Femur (tissue), 1 donor: ENCODE data around the gene SLC25A25.
"Not testable (repeated sequence)": the region's sequence is repeated elsewhere in the genome, so short reads cannot be mapped to it uniquely, and the experiment has no call there.

Experiments
- DNase-seq: peaks from one replicate; pipeline ENCODE4 v3.0.0-alpha.2; 2017

Gene SLC25A25

DNA sequence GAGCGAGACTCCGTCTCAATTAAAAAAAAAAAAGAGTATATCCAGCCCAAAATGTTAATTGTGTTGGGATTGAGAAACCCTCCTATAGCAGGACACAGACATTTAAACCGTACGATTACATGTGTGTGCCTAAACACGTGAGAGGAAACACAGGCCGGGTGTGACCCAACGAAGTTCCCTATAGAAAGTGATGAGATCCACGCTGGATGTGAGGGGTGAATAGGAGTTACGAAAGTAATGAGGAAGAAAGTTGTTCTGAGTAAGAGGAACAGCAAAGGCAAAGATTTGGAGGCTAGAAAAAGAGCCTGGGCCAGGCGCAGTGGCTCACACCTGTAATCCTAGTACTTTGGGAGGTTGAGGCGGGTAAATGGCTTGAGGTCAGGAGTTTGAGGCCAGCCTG is 14.5 kb upstream of the SLC25A25 start:
- DNase-seq = no peak

DNA sequence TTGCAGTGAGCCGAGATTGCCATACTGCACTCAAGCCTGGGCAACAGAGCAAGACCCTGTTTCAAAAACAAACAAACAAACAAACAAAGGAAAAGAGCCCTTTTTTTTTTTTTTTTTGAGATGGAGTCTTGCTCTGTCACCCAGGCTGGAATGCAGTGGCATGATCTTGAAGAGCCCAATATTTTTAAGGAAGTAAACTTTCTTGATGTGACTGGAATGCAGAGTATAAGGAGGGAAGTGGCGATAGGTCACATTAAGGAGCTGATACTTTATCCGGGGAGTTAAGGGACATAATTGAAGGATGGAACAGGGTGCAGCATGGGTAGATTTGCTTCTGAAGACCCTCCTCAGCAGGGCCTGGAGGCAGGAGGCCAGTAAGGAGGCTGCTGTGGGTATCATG is 13.9 kb upstream of the SLC25A25 start:
- DNase-seq = no peak

DNA sequence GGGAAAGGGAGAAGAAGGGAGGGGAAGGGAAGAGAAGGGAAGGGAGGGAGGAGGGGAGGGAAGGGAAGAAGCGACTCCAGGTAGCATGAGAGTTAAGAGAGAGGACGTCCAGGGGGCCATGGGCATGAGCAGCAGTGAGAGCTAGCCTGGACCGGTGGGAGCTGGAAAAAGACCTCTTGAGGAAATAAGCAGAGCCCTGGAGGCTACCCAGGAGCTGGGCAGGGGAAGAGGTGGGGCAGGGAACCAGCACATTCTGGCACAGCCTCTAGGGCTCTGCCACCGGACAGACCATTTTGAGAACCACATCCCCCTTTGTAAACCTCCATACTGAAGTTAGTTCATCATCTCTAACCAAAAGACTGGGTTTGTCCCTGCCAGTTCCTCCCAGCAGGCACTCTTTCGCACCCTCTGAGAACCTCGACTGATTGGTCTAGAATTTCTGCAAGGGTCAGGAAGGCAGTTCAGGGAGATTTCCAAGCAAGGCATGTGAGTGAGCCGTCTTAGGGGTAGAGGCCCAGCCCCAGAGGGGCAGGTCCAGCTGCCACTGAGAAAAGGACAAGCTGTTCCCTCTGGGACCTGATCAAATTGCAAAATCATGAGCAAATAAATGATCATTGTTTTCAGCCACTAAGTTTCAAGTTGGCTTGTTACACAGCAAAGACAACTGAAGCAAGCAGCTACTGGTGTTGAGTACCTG is 12.5 kb upstream of the SLC25A25 start:
- DNase-seq = no peak

DNA sequence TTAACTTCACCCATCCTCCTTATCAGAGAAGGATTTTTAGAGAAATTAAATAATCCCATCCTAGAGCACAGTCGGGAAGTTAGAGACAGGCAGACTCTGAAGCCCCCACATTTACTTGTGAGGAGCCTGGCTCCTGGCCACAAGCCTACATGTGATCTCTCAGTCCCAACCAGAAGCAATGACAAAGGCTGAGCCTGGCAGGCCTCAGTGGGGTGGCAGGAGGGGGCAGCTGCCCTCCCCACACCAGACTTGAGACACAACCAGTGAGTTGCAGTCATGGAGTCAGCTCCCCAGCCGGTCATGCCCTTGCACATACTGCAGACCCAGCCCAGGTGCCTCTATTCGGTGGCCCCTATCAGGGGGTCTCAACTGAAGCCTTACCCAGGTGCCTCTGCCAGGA is 11.9 kb upstream of the SLC25A25 start:
- DNase-seq = no peak

DNA sequence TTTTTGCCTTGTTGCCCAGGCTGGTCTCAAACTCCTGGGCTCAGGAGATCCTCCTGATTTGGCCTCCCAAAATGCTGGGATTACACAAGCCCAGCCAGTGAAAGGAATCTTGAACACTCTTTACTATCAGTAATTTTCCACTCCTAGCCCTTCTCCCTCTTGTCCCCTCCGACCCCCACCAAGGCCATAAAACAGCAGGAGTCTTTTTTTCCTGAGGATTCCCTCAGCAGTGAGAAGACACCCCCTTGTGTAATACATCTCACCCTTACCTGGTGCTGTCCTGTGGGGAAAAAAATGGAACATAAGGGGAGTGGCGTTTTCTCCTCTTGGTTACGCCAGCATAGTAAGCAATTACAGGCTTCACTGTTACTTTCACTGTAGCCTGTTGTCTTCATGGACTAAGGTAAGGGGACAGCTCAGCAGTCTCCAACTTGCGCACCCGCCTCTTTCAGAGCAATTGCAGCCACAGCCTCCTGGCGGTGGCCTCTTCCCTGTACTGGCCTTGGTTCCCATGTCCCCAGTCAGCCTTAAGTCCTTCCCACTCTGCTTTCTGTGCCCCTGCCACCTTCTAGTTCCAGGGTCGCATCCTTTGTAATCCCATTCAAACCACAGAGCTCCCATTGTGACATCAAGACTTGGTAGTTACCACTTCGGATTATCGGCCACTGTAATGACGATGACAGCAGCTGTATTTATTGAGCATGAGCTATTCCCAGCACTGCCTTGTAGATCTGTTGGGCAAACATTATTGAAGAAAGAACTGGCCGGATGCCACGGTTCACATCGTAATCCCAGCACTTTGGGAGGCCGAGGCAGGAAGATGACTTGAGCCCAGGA is 10.9 kb upstream of the SLC25A25 start:
- no peak for DNase-seq

DNA sequence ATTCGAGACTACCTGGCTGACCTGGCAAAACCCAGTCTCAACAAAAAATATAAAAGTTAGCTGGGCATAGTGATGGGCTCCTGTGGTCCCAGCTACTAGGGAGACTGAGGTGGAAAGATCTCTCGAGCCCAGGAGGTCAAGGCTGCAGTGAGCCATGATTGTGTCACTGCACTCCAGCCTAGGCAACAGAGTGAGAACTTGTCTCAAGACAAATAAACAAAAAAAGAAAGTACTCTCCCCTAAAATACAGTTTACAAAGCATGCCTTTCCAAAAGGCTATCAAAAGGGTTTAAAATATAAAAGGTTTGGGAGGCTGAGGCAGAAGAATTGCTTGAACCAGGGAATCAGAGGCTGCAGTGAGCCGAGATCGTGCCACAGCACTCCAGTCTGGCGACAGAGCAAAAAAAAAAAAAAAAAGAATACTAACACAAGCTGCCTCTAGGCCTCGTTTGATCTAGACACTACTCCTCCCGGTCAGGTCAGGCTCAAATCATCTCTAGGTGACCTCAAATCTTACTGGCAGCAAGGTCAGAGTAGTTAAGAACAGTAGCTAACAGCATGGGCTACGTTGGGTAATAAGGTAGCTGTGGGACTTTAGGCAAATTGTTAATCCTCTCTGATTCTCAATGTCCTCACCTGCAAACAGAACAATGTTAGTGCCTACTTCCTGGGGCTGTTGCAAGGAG is 10.2 kb upstream of the SLC25A25 start:
- no peak for DNase-seq

DNA sequence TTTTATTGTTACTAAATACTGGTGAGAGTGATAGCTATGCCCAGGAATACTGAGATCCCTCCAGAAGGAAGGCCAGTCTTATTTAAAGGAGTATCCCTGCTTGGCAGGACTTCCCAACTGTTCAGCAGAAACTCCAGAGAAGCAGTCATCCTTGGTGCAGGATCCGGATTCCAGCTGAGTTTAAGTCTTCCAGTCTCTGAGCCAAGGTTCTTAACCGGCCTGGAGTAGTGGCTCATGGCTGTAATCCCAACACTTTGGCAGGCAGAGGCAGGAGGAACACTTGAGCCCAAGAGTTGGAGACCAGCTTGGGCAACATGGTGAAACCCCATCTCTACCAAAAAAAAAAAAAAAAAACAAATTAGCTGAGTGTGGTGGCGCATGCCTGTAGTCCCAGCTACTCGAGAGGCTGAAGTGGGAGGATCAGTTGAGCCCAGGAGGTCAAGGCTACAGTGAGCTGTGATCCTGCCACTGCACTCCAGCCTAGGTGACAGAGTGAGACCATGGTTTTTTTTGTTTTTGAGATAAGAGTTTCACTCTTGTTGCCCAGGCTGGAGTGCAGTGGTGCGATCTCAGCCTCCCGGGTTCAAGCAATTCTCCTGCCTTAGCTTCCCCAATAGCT is 8.6 kb upstream of the SLC25A25 start:
- DNase-seq = no peak

DNA sequence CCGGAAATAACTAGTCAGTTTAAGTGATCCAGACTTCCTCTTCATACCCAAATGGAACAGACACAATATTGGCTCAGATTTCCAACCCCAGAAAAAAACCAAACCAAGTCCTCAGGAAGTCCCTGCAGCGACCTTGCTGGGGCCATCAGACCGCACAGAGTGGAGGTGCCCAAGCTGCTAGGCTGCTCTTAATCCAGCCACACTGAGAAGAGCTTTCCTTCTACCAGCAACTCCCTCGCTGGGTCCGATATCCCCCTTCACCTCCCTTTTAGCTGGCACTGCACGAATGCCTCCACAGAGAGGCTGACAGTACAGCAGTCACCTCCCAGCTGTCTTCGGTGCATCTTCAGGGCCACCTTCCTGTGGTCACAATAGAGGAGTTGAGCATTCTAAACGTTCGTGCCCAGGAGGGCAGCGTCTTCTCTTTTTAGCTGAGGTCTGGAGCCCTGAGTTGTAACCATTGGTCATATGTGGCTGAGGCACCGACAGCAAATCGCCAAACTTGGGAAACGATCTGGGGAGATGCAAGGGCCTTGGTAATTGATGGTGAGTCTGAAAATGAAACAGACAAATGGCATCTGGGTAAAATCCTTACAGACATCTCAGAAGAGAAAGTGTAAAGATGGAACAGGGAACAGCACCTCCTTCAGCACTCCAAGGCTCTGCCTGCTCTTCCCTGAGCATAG is 6.6 kb upstream of the SLC25A25 start:
- no peak for DNase-seq

DNA sequence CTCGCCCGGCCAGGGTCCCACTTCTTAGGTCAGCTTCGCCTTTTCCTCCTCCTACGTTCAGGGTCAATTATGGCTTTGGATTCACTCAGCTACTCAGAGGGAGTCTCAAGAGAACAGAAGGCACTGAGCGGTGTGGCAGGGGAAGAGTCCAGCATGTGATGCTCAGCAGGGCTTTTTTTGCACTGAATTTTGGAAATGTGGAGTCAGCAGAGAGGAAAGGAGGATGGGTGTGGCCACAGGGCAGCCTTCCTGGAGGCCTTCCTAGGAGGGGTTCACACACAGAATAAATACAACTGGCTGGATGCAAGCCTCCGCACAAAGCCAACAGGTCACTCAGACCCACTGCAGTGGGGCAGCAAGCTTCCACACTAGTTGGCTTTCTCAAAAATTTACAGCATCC is 5.8 kb upstream of the SLC25A25 start:
- no peak for DNase-seq

DNA sequence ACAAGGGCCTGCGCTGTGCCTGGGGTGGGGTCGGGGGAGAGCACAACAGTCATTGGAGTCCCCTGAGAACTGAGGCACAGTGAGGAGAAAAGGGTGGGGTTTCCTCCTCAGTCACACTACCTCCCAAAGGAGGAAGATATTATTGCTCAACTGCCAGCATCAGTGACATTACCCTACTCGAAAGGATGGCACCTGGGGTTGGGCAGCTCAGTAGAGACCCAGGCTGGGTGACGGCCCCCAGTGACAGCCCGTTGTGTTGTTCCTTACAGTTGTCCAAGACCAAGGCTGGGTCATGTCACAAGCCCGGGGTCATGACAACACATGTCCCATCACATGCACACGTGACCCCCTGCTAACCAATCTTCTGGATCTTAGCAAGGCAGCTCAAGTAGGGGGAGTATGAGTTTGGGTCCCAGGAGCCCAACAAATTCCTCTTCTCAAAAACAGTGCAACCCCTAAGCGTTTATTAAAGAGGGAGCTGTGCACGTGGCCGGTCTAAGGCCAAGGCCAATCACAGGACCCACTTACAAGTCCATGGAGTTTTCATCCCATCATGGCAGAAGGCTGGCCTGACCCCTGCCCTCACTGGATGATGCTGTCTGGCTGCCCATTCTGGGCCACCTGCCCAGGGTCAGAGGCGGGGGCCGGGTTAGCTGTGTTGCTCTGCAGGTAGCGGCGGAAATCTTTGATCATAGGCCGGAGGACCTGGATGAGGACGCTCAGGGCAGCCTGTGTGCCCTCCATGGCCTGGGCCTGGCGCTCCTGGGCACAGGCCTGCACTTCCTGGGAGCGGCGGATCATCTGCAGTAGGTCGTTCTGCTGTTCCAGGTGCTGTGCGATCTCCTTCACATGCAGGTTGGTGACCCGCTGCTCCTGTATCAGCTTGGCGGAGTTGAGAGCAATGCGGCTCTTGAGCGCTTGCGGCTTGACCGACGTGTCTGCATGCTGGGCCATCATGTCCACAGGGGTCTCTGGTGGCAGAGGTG is 4.9 kb upstream of the SLC25A25 start:
- no peak for DNase-seq

DNA sequence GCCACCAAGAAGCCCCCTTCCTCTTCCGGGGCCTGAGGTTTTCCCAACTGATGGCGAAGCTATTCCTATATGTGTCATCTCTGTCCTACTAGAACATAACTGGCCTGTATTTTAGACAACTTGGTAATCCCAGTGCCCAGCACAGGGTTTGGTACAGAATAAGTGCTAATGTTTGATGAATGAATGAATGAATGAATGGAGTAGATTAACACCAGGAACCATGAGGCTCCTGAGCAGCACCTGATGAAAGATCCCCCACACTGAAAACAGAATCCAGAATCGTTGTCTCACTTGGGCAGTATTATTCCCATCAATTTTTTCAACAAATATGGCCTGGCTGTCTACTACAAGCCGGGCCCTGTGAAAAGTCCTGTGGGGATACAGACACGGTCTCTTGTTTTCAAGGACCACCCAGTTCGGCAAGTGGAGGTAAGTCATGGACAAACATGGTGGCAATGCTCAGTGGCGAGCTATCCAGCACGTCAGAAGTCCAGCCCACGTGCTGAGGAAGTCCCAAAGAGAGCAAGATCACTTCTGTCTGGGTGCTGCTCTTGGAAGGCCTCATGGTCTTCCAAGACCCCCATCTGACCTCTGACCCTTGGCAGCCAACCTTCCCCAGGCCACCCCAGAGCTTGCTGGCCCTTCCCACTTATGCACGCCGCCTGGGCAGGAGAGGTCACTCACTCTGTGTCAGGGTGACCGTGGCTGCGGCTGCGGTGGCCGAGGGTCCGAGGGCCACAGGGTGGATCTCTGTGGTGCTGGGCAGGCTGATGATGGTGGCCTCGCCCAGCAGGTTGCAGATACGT is 1.9 kb upstream of the SLC25A25 start:
- no peak for DNase-seq

DNA sequence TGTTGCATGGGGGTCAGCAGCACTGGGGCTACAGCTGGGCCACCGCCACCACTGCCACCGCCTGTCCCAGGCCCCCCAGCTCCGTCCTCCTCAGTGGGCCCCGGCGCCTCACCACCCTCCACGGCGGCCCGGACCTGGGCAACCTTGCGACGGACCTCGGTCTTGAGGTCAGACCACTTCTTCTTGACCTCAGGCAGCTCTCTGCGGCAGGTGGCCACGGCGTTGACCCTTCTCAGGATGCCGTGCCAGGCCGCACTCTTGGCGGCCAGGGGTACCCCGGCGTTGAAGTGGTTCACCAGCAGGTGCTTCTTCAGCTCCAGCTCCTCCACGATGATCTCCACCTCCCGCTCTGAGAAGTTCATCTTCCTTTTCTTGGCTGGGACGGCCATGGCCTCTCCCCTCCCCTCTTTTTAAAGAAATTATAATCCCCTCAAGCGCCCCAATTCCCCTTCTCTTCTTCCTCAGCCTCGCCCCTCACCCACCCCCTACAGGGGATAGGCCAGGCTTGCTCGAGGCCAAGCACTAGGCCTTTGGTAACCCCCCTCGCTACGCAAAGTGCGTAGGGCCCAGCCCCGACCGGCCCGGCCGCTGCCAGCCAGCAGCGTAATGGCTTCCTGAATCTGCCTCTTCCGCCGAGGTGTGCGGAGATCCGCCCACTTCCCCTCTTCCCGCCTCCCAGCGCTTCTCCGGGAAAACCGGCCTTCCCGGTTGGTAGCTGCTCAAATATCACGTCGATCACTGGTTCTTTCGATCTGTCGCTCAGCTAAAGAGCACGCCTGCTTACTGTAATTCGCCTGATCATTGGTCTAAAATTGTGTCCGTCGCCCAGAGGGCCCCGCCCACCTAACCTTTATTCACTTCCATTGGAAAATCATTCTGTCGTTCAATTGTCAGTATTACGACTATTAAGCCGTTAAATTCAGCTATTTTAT is 1.1 kb upstream of the SLC25A25 start, which contains the start of gene NAIF1:
Gene NAIF1, minus strand, starts transcription at position 608 of the 932 bp plus-strand sequence. Its CDS starts 219 bp downstream, at position 389.
- DNase-seq = peak; percentile 99

DNA sequence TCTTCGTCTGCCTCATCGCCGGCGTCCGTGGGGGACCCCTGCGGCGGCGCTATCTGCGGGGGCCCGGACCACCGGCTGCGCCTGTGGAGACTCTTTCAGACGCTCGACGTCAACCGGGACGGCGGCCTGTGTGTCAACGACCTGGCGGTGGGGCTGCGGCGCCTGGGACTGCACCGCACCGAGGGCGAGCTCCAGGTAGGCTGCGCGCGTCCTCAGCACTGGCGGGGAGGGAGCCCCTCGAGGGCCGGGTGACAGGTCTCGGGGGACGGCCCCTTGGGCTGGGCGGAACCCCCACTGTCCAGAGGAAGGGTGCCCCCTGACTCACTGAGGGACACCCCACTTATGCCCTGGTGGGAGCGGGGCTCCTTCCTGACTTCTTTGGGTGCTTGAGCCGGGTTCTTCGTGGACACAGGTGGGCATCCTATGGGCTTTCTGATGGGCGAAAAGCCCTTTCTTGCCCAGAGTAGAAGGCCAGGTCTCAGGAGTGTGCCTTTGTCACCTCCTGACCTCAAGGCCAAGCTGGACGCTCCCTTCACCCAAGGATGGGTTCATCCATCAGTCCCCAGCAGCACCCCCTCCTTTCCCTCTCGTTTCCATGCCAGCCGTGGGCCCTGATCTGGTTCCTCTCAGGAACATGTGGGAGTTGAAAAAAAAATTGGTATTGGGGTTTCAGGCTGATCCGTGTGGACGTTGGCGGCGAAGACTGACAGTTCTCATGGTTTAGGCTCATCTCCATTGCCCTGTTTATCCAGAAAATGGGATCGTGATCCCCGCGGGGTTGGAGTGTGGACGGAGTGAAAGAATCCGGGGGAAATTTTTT is 564 bp downstream of the SLC25A25 start:
- DNase-seq = peak; percentile 63

DNA sequence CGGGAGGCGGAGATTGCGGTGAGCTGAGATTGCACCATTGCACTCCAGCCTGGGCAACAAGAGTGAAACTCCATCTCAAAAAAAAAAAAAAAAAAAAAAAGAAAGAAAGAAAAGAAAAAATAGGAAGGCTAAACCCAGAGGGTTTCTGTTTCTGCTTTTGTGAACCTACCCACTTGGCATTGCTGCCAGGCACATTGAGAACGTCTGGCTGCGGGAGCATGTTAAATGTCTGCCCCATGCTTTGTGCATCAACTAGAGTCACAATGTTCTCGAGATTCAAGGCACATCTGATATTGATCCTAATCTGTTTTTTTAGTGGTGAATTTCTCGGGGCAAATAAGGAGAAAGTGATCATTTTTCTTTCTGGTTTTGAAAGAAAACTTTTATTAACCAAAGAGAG is 2.8 kb downstream of the SLC25A25 start:
- no peak for DNase-seq

DNA sequence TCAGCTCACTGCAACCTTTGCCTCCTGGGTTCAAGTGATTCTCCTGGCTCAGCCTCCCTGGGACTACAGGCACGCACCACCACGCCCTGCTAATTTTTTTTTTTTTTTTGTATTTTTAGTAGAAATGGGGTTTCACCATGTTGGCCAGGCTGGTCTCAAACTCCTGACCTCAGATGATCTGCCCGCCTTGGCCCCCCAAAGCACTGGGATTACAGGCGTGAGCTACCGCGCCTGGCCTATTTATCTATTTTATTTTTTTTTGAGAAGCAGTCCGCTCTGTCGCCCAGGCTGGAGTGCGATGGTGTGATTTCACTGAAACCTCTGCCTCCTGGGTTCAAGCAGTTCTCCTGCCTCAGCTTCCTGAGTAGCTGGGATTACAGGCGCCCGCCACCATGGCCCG is 3.4 kb downstream of the SLC25A25 start:
- not testable (repeated sequence) for DNase-seq

DNA sequence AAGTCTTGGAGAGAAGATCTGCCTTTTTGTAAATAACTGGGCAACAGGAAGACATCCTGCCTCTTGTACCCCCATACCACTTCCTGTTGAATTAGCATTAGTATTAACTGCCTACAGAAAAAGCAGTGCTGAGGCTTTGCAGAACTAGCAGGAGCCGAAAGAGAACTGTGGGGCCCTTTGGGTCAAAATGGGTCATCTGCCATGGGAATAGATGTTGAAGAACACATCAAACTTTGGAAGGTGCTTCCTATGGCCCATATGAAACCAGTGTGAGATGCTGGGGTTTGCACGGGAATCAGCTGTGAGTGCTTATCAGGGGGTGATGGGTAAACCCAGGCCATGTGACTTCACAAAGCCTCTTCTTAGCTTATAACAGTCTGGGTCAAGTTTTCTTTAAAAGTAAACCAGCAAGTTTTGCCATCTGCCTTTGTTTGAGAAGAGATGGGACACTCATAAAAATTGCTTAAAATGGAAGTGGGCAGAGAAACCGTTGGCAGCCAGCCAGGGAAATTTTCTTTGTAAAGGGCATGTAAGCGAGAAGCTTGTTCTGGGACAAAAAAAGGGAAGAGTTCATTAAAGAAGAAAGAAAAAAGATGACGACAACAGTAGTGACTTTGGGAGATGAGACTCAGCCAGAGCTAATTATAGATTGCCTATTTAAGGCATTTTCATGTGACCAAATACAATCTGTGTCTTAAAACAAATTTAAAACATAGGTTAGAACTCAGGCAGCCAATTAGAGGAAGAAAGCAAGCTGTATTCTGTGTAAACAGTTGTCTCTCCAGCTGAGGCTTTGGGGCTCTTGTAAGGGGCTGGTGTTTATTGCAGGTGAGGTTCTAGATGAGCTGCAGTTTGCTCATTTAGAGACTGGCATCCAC is 4.4 kb downstream of the SLC25A25 start:
- peak; percentile 84 for DNase-seq

DNA sequence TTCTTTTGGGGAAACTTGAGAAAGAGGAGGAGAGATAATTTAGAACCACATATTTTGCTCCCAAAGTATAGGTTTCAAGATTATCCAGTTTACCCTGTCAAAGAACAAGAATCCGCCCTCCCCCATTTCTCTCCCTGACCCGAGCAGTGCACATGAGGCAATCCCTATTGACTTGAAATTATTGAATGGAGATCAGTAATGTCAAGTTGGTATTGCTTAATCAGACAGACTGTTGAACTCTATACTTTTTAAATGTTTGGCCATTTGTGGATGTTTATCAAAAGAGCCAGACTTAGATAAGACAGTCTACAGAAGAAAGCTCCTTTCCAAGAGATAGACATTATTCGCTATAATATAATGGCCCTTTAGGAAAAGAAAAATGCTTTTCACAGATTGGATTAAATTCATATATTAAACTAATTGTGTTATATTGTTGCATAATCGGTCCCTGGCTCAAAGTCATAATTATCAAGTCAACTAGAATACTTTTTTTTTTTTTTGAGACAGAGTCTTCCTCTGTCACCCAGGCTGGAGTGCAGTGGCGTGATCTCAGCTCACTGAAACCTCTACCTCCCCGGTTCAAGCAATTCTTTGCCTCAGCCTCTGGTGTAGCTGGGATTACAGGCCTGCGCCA is 5.3 kb downstream of the SLC25A25 start:
- DNase-seq = no peak
